Measurements from ENCODE around the gene NCAM2. TPM values are rescaled to one million over a fixed set of nuclear protein-coding genes. Genes with fewer than 3 reads are reported as not detected.

Gene NCAM2
- total and polyA plus RNA-seq, 2 donors, result 2.8 to 20.1 TPM

DNA sequence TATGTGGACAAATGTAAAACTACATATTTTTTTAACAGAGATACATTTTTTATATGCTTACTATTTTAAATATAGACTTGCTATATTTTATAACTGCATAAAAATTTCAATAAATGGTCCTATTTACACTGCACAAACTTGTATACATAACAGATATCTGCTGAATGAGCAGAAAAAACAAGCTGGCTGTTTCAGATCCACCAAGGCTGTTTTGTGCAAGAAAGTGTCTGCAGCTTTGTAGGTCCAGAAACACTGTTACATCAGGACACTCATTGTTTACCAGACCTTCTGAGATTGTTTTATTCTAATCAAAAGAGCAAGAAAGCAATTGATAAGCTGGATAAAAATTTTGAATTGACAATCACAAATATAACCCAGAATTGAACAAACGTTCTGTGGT lies 99.3 kb downstream of the NCAM2 start:
- DNase-seq (ENCODE audit: extremely low spot score), result no peak
- H3K4me3 ChIP-seq (ENCODE audit: low read depth, low read length), result no peak overlapping the region
- 70% methylated on average over 1 of the region's 1 CpG for WGBS
- H3K27ac ChIP-seq (ENCODE audit: low read depth), result no peak overlapping the region
- H3K4me1 ChIP-seq (ENCODE audit: insufficient read depth), result no peaks in the 10 kb centered on the region
- no peaks in the 10 kb centered on the region for H3K36me3 ChIP-seq (ENCODE audit: insufficient read depth)

DNA sequence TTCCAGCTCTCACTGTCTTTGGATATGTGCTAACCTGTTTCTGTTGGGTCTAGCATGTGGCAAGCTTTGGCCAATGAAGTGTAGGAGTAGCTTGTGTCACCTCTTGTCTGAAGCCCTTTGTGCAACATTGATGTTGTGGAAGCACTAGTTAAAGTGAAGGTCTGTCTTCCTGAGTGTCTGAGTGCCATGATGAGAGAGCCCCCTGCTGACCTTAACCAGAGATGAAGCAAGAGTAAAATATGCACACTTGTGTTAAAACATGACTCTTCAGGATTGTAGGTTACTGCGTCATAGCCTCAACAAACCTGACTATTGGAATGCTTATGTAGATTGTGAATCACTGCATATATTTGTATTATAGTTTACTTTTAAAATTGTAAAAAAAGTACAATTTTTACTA lies 103.7 kb downstream of the NCAM2 start:
- 61% methylated on average over 1 of the region's 1 CpG for WGBS
- DNase-seq (ENCODE audit: extremely low spot score), result no peak
- no peak overlapping the region for H3K27ac ChIP-seq (ENCODE audit: low read depth)
- H3K36me3 ChIP-seq (ENCODE audit: insufficient read depth), result no peaks in the 10 kb centered on the region
- H3K4me3 ChIP-seq (ENCODE audit: low read depth, low read length), result no peak overlapping the region
- no peaks in the 10 kb centered on the region for H3K4me1 ChIP-seq (ENCODE audit: insufficient read depth)

DNA sequence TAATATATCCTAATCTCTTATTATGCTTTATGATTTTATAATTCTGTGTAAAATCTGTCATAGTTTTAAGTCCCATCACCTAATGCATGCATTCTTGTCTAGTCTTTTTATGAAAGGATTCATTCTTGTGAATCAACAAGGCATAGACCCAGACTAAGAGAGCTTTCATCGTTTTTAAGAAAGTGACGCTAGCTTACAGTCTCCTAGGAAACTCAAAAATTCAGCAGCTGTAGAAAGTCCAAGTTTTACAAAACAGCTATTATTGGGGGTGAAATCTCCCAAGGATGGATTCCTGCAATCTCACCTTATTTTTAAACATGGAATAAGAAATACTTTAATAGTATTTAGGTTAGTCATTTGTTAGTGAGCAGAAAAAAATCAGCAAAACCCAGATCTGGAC lies 104.7 kb downstream of the NCAM2 start:
- Histone ChIP-seq H3K27ac (ENCODE audit: low read depth) (no peak overlapping the region), H3K36me3 (ENCODE audit: insufficient read depth) (no peaks in the 10 kb centered on the region), H3K4me3 (ENCODE audit: low read depth, low read length) (no peak overlapping the region), H3K4me1 (ENCODE audit: insufficient read depth) (no peaks in the 10 kb centered on the region)
- DNase-seq (ENCODE audit: extremely low spot score), result no peak
- WGBS, result 76% methylated on average over 2 of the region's 2 CpGs

DNA sequence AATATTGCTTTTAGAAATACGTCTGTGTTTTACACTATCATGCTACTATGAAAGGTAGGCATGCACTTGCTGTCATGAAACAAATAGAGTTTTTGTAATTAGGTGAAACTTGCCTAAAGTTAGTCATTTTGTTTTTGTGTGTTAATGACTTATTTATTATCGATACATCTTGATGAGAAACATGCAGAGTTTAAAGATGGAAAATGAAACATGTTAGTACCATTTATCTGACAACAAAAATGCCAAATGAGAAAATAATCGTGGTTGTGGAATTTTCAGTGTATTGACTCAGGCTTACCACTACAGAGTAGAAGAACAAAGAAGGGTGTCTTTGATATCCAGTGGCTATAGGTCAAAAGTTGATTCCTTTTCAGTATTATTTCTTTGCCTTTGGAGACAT lies 105.5 kb downstream of the NCAM2 start:
- Histone ChIP-seq H3K4me1 (ENCODE audit: insufficient read depth) (no peaks in the 10 kb centered on the region), H3K36me3 (ENCODE audit: insufficient read depth) (no peaks in the 10 kb centered on the region), H3K27ac (ENCODE audit: low read depth) (no peak overlapping the region), H3K4me3 (ENCODE audit: low read depth, low read length) (no peak overlapping the region)
- 79% methylated on average over 3 of the region's 3 CpGs for whole genome bisulfite sequencing
- DNase-seq (ENCODE audit: extremely low spot score), result no peak

DNA sequence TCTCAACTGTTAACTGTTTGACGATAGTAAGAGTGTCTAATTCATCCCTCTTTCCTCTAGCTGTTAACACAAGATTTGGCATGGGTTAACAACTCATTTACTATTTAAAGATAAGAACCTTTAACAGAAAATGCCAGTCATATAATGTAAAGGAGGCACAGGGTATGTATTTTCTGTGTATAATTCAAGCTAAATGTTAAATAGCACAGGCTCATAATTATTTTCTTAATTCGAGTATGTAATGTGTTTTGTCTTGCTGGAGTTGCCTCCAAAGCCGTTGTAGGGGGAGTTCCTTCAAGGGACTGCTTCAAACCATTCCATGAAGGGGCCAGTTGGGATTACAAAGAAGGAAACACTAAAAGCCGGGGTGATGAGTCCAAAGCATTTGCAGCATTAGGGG lies 111.5 kb downstream of the NCAM2 start:
- H3K4me3 ChIP-seq (ENCODE audit: low read depth, low read length), result no peak overlapping the region
- H3K4me1 ChIP-seq (ENCODE audit: insufficient read depth), result no peaks in the 10 kb centered on the region
- H3K36me3 ChIP-seq (ENCODE audit: insufficient read depth), result no peaks in the 10 kb centered on the region
- WGBS, result 52% methylated on average over 4 of the region's 4 CpGs
- no peak for DNase-seq (ENCODE audit: extremely low spot score)
- H3K27ac ChIP-seq (ENCODE audit: low read depth), result no peak overlapping the region

DNA sequence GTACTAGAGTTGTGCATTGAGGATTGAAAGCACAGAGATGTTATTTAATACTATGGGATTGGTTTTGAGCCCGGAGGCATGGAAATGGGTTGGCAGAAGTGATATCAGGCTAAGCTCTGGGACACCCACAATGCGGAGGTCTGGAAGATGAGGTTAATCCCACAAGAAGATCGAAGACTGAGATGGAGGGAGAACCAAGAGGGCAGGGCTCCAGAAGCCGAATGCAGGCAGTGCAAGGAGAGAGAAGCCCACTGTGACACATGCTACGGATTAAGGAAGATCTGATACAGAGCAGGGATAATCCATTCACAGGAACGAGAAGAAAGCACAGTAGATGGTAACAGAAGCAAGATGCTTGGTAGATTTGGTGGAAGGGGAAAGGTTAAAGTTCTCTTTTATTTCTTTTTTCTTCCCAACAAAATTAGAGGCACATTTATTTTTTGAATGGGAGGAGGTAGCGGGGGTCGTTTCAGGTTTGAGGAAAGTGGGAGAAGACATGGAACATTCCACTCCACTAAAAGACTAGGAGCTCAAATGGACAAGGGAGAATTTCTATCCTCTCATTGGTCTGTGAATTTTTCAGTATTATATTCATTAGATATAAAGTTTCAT lies 113.2 kb downstream of the NCAM2 start:
- Histone ChIP-seq H3K4me1 (ENCODE audit: insufficient read depth) (no peaks in the 10 kb centered on the region), H3K27ac (ENCODE audit: low read depth) (no peak overlapping the region), H3K4me3 (ENCODE audit: low read depth, low read length) (no peak overlapping the region), H3K36me3 (ENCODE audit: insufficient read depth) (no peaks in the 10 kb centered on the region)
- 72% methylated on average over 8 of the region's 8 CpGs for WGBS
- DNase-seq (ENCODE audit: extremely low spot score), result no peak

DNA sequence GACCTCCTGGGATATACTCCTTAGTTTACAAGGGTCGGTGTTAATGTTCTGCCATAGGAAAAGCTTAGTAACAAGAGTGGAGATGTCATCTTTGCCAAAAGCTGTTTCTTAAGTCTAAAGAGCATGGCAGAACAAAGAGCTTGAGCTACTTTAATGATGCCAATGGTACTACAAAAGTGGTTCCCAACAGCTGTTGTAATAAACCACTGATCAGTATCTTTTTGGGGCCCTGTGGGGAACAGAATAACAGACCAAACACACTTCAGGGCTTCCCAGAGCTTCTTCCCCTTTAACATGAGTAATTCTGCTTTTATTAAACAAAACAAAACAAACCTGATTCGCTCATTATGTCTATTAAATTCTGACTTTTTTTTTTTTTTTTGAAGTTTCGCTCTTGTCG lies 116.3 kb downstream of the NCAM2 start:
- H3K4me3 ChIP-seq (ENCODE audit: low read depth, low read length), result no peak overlapping the region
- 80% methylated on average over 4 of the region's 4 CpGs for WGBS
- no peaks in the 10 kb centered on the region for H3K4me1 ChIP-seq (ENCODE audit: insufficient read depth)
- no peaks in the 10 kb centered on the region for H3K36me3 ChIP-seq (ENCODE audit: insufficient read depth)
- no peak overlapping the region for H3K27ac ChIP-seq (ENCODE audit: low read depth)
- no peak for DNase-seq (ENCODE audit: extremely low spot score)

DNA sequence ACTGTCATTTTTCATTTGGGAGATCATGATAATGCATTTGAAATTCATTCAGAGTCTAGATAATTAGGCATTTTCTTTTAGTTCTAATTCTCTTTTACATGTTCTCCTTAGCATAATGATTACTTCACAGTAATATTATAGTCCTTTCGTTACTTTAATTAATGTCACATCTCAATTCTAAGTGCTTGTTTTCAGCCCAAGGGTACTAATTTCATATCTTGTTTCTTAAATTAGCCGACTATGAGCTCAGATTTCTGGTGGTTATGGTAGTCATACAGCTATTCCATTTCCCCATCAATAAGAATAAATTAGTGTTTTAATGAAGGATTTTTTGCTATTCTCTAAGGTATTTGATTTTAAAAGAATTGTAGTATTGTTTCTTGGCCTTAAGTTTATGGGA lies 120.9 kb downstream of the NCAM2 start:
- Histone ChIP-seq H3K4me3 (ENCODE audit: low read depth, low read length) (no peak overlapping the region), H3K4me1 (ENCODE audit: insufficient read depth) (no peaks in the 10 kb centered on the region), H3K27ac (ENCODE audit: low read depth) (no peak overlapping the region), H3K36me3 (ENCODE audit: insufficient read depth) (no peaks in the 10 kb centered on the region)
- no peak for DNase-seq (ENCODE audit: extremely low spot score)
- WGBS, result 93% methylated on average over 2 of the region's 2 CpGs

DNA sequence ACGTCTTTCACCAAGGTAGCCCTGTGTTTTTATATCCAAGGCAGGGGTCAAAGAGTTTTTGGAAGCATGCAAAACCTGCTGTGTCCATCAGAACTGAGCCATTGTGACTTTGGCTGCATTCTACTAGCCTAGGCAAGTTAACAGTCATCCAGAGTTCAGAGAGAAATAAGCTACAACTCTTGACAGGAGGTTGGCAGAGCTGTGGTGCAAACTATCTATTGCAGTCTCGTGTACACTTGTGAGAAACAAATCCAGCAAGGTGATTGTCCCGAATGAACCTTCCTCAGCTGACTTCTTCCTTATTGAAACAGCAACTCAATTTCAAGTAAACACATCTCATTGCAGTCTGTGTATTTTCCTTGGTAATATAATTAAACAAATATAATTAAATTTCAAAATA lies 124.5 kb downstream of the NCAM2 start:
- H3K27ac ChIP-seq (ENCODE audit: low read depth), result no peak overlapping the region
- no peak overlapping the region for H3K4me3 ChIP-seq (ENCODE audit: low read depth, low read length)
- H3K36me3 ChIP-seq (ENCODE audit: insufficient read depth), result no peaks in the 10 kb centered on the region
- no peaks in the 10 kb centered on the region for H3K4me1 ChIP-seq (ENCODE audit: insufficient read depth)
- 67% methylated on average over 3 of the region's 3 CpGs for WGBS
- no peak for DNase-seq (ENCODE audit: extremely low spot score)

DNA sequence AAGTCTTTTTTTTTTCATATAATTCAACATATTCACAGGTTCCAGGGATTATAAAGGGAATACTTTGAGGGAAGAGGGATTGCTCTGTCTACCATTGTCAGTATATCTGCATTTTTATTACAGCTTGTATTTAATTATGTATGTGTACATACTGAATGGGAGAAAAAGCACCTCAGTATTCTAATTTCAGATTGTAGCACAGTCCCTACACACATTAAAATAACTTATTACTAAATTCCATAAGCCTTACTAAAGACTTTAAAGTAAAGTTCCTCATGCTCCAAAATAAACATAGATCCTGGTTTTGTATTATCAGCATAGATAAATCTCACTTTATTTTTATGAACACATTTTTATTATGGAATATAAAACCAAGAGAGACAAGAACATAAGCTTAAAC lies 134.2 kb downstream of the NCAM2 start:
- H3K36me3 ChIP-seq (ENCODE audit: insufficient read depth), result no peaks in the 10 kb centered on the region
- H3K4me3 ChIP-seq (ENCODE audit: low read depth, low read length), result no peak overlapping the region
- no peaks in the 10 kb centered on the region for H3K4me1 ChIP-seq (ENCODE audit: insufficient read depth)
- no peak for DNase-seq (ENCODE audit: extremely low spot score)
- no peak overlapping the region for H3K27ac ChIP-seq (ENCODE audit: low read depth)

DNA sequence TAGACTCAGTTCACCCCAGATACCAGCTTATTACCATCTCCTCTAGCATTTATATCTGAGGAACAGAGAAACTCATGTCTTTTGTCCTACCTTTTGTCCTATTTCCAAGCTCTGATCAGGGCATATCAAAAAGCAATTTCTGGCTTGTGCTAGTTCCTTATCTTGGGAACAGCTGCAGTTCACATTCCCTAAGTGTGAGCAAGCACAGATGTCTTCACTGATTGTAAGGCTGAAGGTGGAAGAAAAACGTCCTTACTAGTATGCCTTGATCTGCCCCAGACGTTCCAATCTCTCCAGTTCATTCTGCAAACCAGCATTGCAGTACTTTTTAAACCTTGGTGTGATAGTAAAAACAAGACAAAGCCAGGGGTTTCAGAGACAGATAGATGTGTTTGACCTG lies 139.8 kb downstream of the NCAM2 start:
- no peak for DNase-seq (ENCODE audit: extremely low spot score)
- H3K36me3 ChIP-seq (ENCODE audit: insufficient read depth), result no peaks in the 10 kb centered on the region
- 7% methylated on average over 2 of the region's 2 CpGs for WGBS

DNA sequence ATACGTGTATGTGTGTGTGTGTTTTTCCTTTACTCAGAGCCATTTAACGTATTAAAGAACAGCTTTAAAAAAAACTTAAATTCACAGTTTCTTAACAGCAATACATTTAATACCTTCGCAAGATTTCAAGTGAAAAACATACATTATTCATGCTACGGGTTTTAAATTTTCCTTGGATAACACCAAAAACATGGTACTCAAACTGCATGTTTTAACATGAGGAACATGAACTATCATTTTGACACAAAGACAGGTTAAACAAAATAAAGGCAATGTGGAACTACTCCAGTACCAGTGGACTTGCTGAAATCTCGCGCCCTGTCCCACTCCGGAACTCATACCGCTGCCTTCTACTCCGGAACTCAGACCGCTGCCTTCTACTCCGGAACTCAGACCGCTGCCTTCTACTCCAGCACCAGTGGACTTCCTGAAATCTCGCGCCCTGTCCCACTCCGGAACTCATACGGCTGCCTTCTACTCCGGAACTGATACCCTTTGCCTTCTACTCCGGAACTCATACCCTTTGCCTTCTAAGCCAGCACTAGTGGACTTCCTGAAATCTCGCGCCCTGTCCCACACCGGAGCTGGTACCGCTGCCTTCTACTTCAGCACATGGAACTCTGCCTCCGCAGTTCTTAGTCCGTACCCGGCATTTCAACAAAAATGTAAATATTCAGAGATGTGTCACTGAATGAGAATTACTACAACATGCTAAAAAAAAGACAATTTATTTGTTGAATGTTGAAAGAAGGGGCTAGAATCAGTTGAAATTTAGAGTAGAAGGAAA lies 148.6 kb downstream of the NCAM2 start:
- DNase-seq (ENCODE audit: extremely low spot score), result no peak
- Histone ChIP-seq H3K36me3 (ENCODE audit: insufficient read depth) (no peaks in the 10 kb centered on the region), H3K4me3 (ENCODE audit: low read depth, low read length) (no peak overlapping the region), H3K4me1 (ENCODE audit: insufficient read depth) (no peaks in the 10 kb centered on the region), H3K27ac (ENCODE audit: low read depth) (no peak overlapping the region)
- WGBS, result 97% methylated on average over 25 of the region's 25 CpGs

More for the DNA sequence above, 139.8 kb downstream of the NCAM2 start:
- no peak overlapping the region for H3K27ac ChIP-seq (ENCODE audit: low read depth)
- no peak overlapping the region for H3K4me3 ChIP-seq (ENCODE audit: low read depth, low read length)
- H3K4me1 ChIP-seq (ENCODE audit: insufficient read depth), result no peaks in the 10 kb centered on the region

DNA sequence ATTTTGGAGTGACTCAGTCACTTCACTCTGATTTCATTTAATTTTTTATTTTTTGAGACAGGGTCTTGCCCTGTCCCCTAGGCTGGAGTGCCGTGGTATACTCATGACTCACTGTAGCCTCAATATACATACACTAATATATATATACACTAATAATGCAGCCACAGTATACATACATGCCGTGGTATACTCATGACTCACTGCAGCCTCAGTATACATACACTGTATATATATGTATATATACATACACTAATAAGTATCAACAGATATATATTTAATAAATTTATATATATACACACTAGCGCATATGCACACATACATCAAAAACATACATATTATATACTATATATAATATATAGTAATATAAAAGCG lies 149.2 kb downstream of the NCAM2 start:
- 94% methylated on average over 4 of the region's 4 CpGs for WGBS
- Histone ChIP-seq H3K36me3 (ENCODE audit: insufficient read depth) (no peaks in the 10 kb centered on the region), H3K4me1 (ENCODE audit: insufficient read depth) (no peaks in the 10 kb centered on the region), H3K4me3 (ENCODE audit: low read depth, low read length) (no peak overlapping the region), H3K27ac (ENCODE audit: low read depth) (no peak overlapping the region)
- DNase-seq (ENCODE audit: extremely low spot score), result no peak

DNA sequence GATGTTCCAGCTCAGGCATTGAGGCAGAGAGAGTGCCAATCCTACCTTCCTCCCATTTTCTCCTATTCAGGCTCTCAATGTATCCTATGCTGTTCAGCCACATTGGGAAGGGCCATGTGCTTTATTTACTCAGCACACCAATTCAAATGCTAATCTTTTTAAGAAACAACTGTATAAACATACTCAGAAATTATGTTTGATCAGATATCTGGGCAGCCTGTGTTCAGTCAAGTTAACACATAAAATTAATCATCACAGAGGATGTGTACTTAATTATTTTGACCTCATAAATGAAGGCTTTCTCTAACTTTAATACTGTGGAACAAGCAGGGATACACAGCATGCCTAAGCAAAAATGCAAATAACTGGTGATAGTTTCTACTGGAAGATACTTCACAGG lies 149.8 kb downstream of the NCAM2 start:
- no peak for DNase-seq (ENCODE audit: extremely low spot score)
- H3K27ac ChIP-seq (ENCODE audit: low read depth), result no peak overlapping the region
- no peak overlapping the region for H3K4me3 ChIP-seq (ENCODE audit: low read depth, low read length)
- H3K36me3 ChIP-seq (ENCODE audit: insufficient read depth), result no peaks in the 10 kb centered on the region
- H3K4me1 ChIP-seq (ENCODE audit: insufficient read depth), result no peaks in the 10 kb centered on the region

Data from urinary bladder (tissue), 4 donors.